Measurements from ENCODE around the gene HLA-DPB1.

GRCh38 chr6:33057222-33058150, 18.3 kb upstream of the HLA-DPB1 start:
- TF ChIP-seq RFX5 (IDR thresholded peaks at IDR 0.05; ENCODE audit: low read depth, low read length) (no peak), ZNF239 (CRISPR knock-in tag; IDR thresholded peaks at IDR 0.05) (no peak), ZNF561 (CRISPR knock-in tag; conservative IDR thresholded peaks at IDR 0.05) (no peak), PKNOX1 (IDR thresholded peaks at IDR 0.05) (no peak), CTCF (IDR thresholded peaks at IDR 0.05 in 2 of 3, conservative IDR thresholded peaks at IDR 0.05 in 1 of 3; ENCODE audit: insufficient read depth in 2 of 3, low read depth in 1 of 3, low read length in 3 of 3) (no peak), STAT5B (CRISPR knock-in tag; IDR thresholded peaks at IDR 0.05) (no peak), CSDE1 (IDR thresholded peaks at IDR 0.05) (no peak), PYGO2 (tag; IDR thresholded peaks at IDR 0.05) (no peak), TGIF2 (CRISPR knock-in tag; IDR thresholded peaks at IDR 0.05) (no peak), POLR2AphosphoS5 (IDR thresholded peaks at IDR 0.05; ENCODE audit: control insufficient read depth, insufficient read depth, low read depth, low read length) (no peak), POLR2A (conservative IDR thresholded peaks at IDR 0.05) (no peak), TCF7 (IDR thresholded peaks at IDR 0.05; ENCODE audit: borderline replicate concordance) (no peak)

All from K562 (cell line).